Measurements from ENCODE around the gene HAL.
"Not testable (repeated sequence)": the region's sequence is repeated elsewhere in the genome, so short reads cannot be mapped to it uniquely, and the experiment has no call there.

The HAL gene

GRCh38 chr12:95972832-95973456 is 23.2 kb downstream of the HAL start:
- Histone ChIP-seq H3K9ac (ENCODE audit: low read depth, low read length) (no peak overlapping the region), H3K36me3 (ENCODE audit: insufficient read depth, low read length) (no peaks in the 10 kb centered on the region), H3K4me1 (ENCODE audit: insufficient read depth, low read length) (no peaks in the 10 kb centered on the region), H2AFZ (ENCODE audit: low read depth, low read length) (no peak overlapping the region), H4K20me1 (ENCODE audit: insufficient read depth, low read length) (no peaks in the 10 kb centered on the region), H3K4me2 (ENCODE audit: insufficient read depth, low read length) (no peak overlapping the region), H3K27me3 (ENCODE audit: insufficient read depth, low read length, poor library complexity) (no peaks in the 10 kb centered on the region), H3K4me3 (ENCODE audit: low read depth in 1 of 2, low read length in 2 of 2) (no peak overlapping the region), H3K79me2 (ENCODE audit: insufficient read depth, low read length) (no peaks in the 10 kb centered on the region), H3K9me3 (ENCODE audit: insufficient read depth, low read length, severe bottlenecking) (no peaks in the 10 kb centered on the region), H3K27ac (ENCODE audit: low read length) (no peak overlapping the region)
- TF ChIP-seq EZH2 (IDR thresholded peaks at IDR 0.05; ENCODE audit: borderline replicate concordance, low read depth, low read length, severe bottlenecking) (no peak), CTCF (IDR thresholded peaks at IDR 0.05; ENCODE audit: borderline replicate concordance, extremely low read depth, low read length, poor library complexity, severe bottlenecking) (no peak)
- DNase-seq, result no peak
- ATAC-seq (ENCODE audit: insufficient read depth, low read depth), result no peak

GRCh38 chr12:95970905-95971304 is 25.2 kb downstream of the HAL start:
- Histone ChIP-seq H4K20me1 (ENCODE audit: insufficient read depth, low read length) (no peaks in the 10 kb centered on the region), H3K4me2 (ENCODE audit: insufficient read depth, low read length) (no peak overlapping the region), H3K79me2 (ENCODE audit: insufficient read depth, low read length) (no peaks in the 10 kb centered on the region), H3K4me1 (ENCODE audit: insufficient read depth, low read length) (no peaks in the 10 kb centered on the region), H3K9me3 (ENCODE audit: insufficient read depth, low read length, severe bottlenecking) (no peaks in the 10 kb centered on the region), H2AFZ (ENCODE audit: low read depth, low read length) (no peak overlapping the region), H3K36me3 (ENCODE audit: insufficient read depth, low read length) (no peaks in the 10 kb centered on the region), H3K9ac (ENCODE audit: low read depth, low read length) (no peak overlapping the region), H3K27ac (ENCODE audit: low read length) (no peak overlapping the region), H3K4me3 (ENCODE audit: low read depth in 1 of 2, low read length in 2 of 2) (no peak overlapping the region), H3K27me3 (ENCODE audit: insufficient read depth, low read length, poor library complexity) (no peaks in the 10 kb centered on the region)
- ATAC-seq (ENCODE audit: insufficient read depth, low read depth) (no peak), DNase-seq (no peak)
- TF ChIP-seq EZH2 (IDR thresholded peaks at IDR 0.05; ENCODE audit: borderline replicate concordance, low read depth, low read length, severe bottlenecking), result no peak
- TF ChIP-seq CTCF (IDR thresholded peaks at IDR 0.05; ENCODE audit: borderline replicate concordance, extremely low read depth, low read length, poor library complexity, severe bottlenecking), result no peak

- H3K9ac ChIP-seq (ENCODE audit: low read depth, low read length); H4K20me1 ChIP-seq (ENCODE audit: insufficient read depth, low read length); H3K79me2 ChIP-seq (ENCODE audit: insufficient read depth, low read length); H3K4me3 ChIP-seq (ENCODE audit: low read depth in 1 of 2, low read length in 2 of 2); DNase-seq; H3K9me3 ChIP-seq (ENCODE audit: insufficient read depth, low read length, severe bottlenecking); H3K4me1 ChIP-seq (ENCODE audit: insufficient read depth, low read length); H3K27me3 ChIP-seq (ENCODE audit: insufficient read depth, low read length, poor library complexity); H3K27ac ChIP-seq (ENCODE audit: low read length); H2AFZ ChIP-seq (ENCODE audit: low read depth, low read length); H3K4me2 ChIP-seq (ENCODE audit: insufficient read depth, low read length); H3K36me3 ChIP-seq (ENCODE audit: insufficient read depth, low read length); ATAC-seq (ENCODE audit: insufficient read depth, low read depth): not testable (repeated sequence)
Measured at GRCh38 chr12:95969116-95969515, 27.0 kb downstream of the HAL start.

GRCh38 chr12:95967301-95967700 is 28.8 kb downstream of the HAL start:
- H3K4me1 ChIP-seq (ENCODE audit: insufficient read depth, low read length), result no peaks in the 10 kb centered on the region
- no peaks in the 10 kb centered on the region for H3K27me3 ChIP-seq (ENCODE audit: insufficient read depth, low read length, poor library complexity)
- no peak overlapping the region for H3K27ac ChIP-seq (ENCODE audit: low read length)
- ATAC-seq (ENCODE audit: insufficient read depth, low read depth) (no peak), DNase-seq (no peak)
- H3K9ac ChIP-seq (ENCODE audit: low read depth, low read length), result no peak overlapping the region
- H3K36me3 ChIP-seq (ENCODE audit: insufficient read depth, low read length), result no peaks in the 10 kb centered on the region
- no peak overlapping the region for H3K4me2 ChIP-seq (ENCODE audit: insufficient read depth, low read length)
- no peaks in the 10 kb centered on the region for H4K20me1 ChIP-seq (ENCODE audit: insufficient read depth, low read length)
- no peaks in the 10 kb centered on the region for H3K79me2 ChIP-seq (ENCODE audit: insufficient read depth, low read length)
- TF ChIP-seq CTCF (IDR thresholded peaks at IDR 0.05; ENCODE audit: borderline replicate concordance, extremely low read depth, low read length, poor library complexity, severe bottlenecking), result no peak
- TF ChIP-seq EZH2 (IDR thresholded peaks at IDR 0.05; ENCODE audit: borderline replicate concordance, low read depth, low read length, severe bottlenecking), result no peak
- H2AFZ ChIP-seq (ENCODE audit: low read depth, low read length), result no peak overlapping the region
- H3K4me3 ChIP-seq (ENCODE audit: low read depth in 1 of 2, low read length in 2 of 2), result no peak overlapping the region
- H3K9me3 ChIP-seq (ENCODE audit: insufficient read depth, low read length, severe bottlenecking), result no peaks in the 10 kb centered on the region

Measured in DND-41 (cell line).